ENCODE data around the gene CFAP46.

The CFAP46 gene

GRCh38 chr10:132974249-132974796 lies 32.0 kb upstream of the CFAP46 start:
- no peak overlapping the region for H3K27ac ChIP-seq
- no peak overlapping the region for H3K4me3 ChIP-seq
- DNase-seq (ENCODE audit: low spot score) = no peak
- TF ChIP-seq CTCF (IDR thresholded peaks at IDR 0.05) = no peak

GRCh38 chr10:132973903-132974241 lies 31.5 kb upstream of the CFAP46 start:
- H3K4me3 ChIP-seq = no peak overlapping the region
- DNase-seq (ENCODE audit: low spot score) = no peak
- TF ChIP-seq CTCF (IDR thresholded peaks at IDR 0.05) = no peak
- no peak overlapping the region for H3K27ac ChIP-seq

GRCh38 chr10:132972986-132973902 lies 30.9 kb upstream of the CFAP46 start:
- no peak for TF ChIP-seq CTCF (IDR thresholded peaks at IDR 0.05)
- no peak overlapping the region for H3K4me3 ChIP-seq
- no peak overlapping the region for H3K27ac ChIP-seq
- DNase-seq (ENCODE audit: low spot score) = no peak

- no peak overlapping the region for H3K4me3 ChIP-seq
- DNase-seq (ENCODE audit: low spot score) = no peak
- no peak overlapping the region for H3K27ac ChIP-seq
- TF ChIP-seq CTCF (IDR thresholded peaks at IDR 0.05) = no peak
Measured at GRCh38 chr10:132972149-132972985, 30.0 kb upstream of the CFAP46 start.

GRCh38 chr10:132971448-132972148 lies 29.2 kb upstream of the CFAP46 start:
- TF ChIP-seq CTCF (IDR thresholded peaks at IDR 0.05) = no peak
- no peak for DNase-seq (ENCODE audit: low spot score)
- Histone ChIP-seq H3K4me3 (no peak overlapping the region), H3K27ac (no peak overlapping the region)

GRCh38 chr10:132970641-132971438 lies 28.5 kb upstream of the CFAP46 start:
- no peak for TF ChIP-seq CTCF (IDR thresholded peaks at IDR 0.05)
- no peak for DNase-seq (ENCODE audit: low spot score)

More at GRCh38 chr10:132970641-132971438, 28.5 kb upstream of the CFAP46 start:
- Histone ChIP-seq H3K4me3 (no peak overlapping the region), H3K27ac (no peak overlapping the region)

All from coronary artery (tissue), 2 donors.